ENCODE measurements around the gene ADA. TPM values are rescaled to one million over a fixed set of nuclear protein-coding genes. Genes with fewer than 3 reads are reported as not detected.
A peak's percentile ranks its signal among the peaks of the same experiment; 100 is the strongest.

ADA gene
- total RNA-seq, 1 donor from 2014 or later: 7.7 TPM

GRCh38 chr20:44646023-44646640 is 5.4 kb downstream of the ADA start:
- Histone ChIP-seq H3K27me3 (ENCODE audit: low read depth) (no peaks in the 10 kb centered on the region), H3K4me3 (no peak overlapping the region), H3K4me1 (peaks cover 65% of the 10 kb centered on the region), H3K9me3 (no peaks in the 10 kb centered on the region), H3K36me3 (no peaks in the 10 kb centered on the region), H3K27ac (peak overlapping the region; percentile 58)
- no peak for TF ChIP-seq CTCF (IDR thresholded peaks at IDR 0.05)
- DNase-seq (no peak), ATAC-seq (no peak)
- intact Hi-C loops (cut with DNase I): no loop called here

GRCh38 chr20:44644667-44645131 is 6.8 kb downstream of the ADA start:
- peaks cover 58% of the 10 kb centered on the region for H3K4me1 ChIP-seq
- ATAC-seq: no peak
- intact Hi-C loops (cut with DNase I): no loop called here
- no peaks in the 10 kb centered on the region for H3K9me3 ChIP-seq
- TF ChIP-seq CTCF (IDR thresholded peaks at IDR 0.05): no peak
- DNase-seq: no peak
- H3K36me3 ChIP-seq: no peaks in the 10 kb centered on the region
- H3K27me3 ChIP-seq (ENCODE audit: low read depth): no peaks in the 10 kb centered on the region
- peak overlapping the region; percentile 70 for H3K27ac ChIP-seq
- no peak overlapping the region for H3K4me3 ChIP-seq

GRCh38 chr20:44644230-44644617 is 7.3 kb downstream of the ADA start:
- Histone ChIP-seq H3K27ac (peak overlapping the region; percentile 70), H3K4me1 (peaks cover 58% of the 10 kb centered on the region), H3K27me3 (ENCODE audit: low read depth) (no peaks in the 10 kb centered on the region), H3K9me3 (no peaks in the 10 kb centered on the region), H3K36me3 (no peaks in the 10 kb centered on the region), H3K4me3 (no peak overlapping the region)
- DNase-seq (no peak), ATAC-seq (no peak)
- intact Hi-C loops (cut with DNase I): no loop called here
- no peak for TF ChIP-seq CTCF (IDR thresholded peaks at IDR 0.05)

GRCh38 chr20:44643596-44644229 is 7.8 kb downstream of the ADA start:
- Histone ChIP-seq H3K4me1 (peaks cover 58% of the 10 kb centered on the region), H3K27me3 (ENCODE audit: low read depth) (no peaks in the 10 kb centered on the region), H3K4me3 (no peak overlapping the region), H3K9me3 (no peaks in the 10 kb centered on the region), H3K27ac (peak overlapping the region; percentile 70), H3K36me3 (no peaks in the 10 kb centered on the region)
- peak; percentile 58 to 72 for ATAC-seq
- DNase-seq: peak; percentile 69
- TF ChIP-seq CTCF (IDR thresholded peaks at IDR 0.05): no peak
- intact Hi-C loops (cut with DNase I): no loop called here

GRCh38 chr20:44643154-44643519 is 8.4 kb downstream of the ADA start:
- no peak for TF ChIP-seq CTCF (IDR thresholded peaks at IDR 0.05)
- DNase-seq (no peak), ATAC-seq (no peak)
- Histone ChIP-seq H3K4me1 (peaks cover 58% of the 10 kb centered on the region), H3K27ac (peak overlapping the region; percentile 70), H3K4me3 (peak overlapping the region; percentile 27), H3K36me3 (no peaks in the 10 kb centered on the region), H3K27me3 (ENCODE audit: low read depth) (no peaks in the 10 kb centered on the region), H3K9me3 (no peaks in the 10 kb centered on the region)
- intact Hi-C loops (cut with DNase I): no loop called here

Data from lower lobe of right lung (tissue), 2 donors.